GM12873 (cell line): ENCODE measurements around the gene BET1.

ENCODE experiments used
- TF ChIP-seq, protein P1 (sequence below): IDR thresholded peaks from 2 replicates; pipeline ENCODE4 v1.5.1; 2012; ENCODE audit warnings: low read depth, mild to moderate bottlenecking, moderate library complexity, low read length, control low read depth; ENCODE audit not compliant: insufficient read depth; ENCODE audit errors: missing control alignments

The BET1 gene

GRCh38 chr7:93957767-93958166, 46.4 kb downstream of the BET1 start:
- TF ChIP-seq, protein P1, sequence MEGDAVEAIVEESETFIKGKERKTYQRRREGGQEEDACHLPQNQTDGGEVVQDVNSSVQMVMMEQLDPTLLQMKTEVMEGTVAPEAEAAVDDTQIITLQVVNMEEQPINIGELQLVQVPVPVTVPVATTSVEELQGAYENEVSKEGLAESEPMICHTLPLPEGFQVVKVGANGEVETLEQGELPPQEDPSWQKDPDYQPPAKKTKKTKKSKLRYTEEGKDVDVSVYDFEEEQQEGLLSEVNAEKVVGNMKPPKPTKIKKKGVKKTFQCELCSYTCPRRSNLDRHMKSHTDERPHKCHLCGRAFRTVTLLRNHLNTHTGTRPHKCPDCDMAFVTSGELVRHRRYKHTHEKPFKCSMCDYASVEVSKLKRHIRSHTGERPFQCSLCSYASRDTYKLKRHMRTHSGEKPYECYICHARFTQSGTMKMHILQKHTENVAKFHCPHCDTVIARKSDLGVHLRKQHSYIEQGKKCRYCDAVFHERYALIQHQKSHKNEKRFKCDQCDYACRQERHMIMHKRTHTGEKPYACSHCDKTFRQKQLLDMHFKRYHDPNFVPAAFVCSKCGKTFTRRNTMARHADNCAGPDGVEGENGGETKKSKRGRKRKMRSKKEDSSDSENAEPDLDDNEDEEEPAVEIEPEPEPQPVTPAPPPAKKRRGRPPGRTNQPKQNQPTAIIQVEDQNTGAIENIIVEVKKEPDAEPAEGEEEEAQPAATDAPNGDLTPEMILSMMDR: no peak

DNA sequence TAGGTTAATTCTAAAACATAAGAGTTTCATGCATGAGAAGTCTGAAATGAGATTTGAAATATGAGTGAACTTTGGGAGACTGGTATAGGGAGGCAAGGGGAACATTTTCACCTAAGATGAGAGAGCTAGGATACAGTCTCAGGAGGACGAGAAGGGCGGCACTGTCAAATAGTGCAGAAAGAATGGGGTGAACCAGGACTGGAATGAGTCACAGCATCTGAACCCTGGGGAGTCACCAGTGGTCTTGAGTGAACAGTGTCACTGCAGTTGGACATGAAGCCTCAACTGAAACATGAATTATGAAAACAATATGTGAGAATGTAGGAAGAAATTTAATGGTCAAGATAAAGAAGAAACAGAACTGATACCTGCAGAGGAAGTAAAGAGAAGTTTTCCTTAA, 48.9 kb downstream of the BET1 start:
- TF ChIP-seq, protein P1: no peak

DNA sequence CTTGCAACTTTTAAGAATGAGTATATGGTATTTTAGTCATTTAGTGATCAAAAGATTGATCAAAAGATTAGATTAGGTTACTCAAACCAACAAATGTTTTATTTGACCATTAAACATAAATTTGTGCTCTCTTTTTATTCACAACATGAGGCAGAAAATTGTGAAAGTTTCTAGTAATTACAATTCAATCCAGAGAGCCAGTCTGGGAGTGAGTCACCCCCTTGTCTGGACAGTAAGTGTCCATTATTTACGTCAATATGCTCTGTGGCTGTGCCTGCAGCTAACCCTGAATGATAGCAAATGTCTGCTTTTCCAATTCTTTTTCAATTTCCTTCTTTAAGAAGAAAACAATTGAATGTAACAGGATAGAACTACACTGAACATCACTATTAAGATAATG, 54.7 kb downstream of the BET1 start:
- TF ChIP-seq, protein P1: no peak

DNA sequence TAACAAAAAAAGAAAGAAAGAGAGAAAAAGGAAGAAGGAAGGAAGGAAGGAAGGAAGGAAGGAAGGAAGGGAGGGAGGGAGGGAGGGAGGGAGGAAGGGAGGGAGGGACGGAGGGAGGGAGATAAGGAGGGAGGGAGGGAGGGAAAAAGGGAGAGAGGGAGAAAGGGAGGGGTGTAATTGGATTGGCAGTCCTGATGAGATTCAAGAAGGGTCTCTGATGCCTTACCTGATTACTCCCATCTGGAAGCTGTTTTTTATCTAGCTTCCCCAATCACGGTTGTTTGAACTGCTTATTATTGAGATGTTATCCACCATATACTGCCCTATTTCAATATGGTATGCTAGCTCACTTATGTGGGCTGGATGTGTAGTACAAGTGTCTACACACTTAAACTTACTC, 55.3 kb downstream of the BET1 start:
- TF ChIP-seq, protein P1: no peak

DNA sequence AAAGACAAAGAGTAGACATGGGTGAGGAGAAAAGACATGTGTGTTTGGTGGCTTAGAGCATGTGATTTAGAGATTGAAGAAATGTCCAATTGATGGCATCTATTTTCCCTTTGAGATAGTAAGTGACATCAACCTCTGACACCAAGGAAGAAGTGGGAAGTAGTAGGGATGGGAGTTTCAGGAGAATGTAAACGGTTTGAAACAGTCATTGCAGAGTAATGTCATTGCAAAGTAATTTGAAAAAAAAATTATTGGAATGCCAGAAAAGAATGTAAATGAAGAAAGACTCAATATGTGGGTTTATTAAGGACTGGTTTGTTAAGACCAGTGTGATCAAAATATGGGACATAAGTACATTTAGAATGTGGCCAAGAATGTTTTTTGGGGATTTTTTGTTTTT, 56.0 kb downstream of the BET1 start:
- TF ChIP-seq, protein P1: no peak

DNA sequence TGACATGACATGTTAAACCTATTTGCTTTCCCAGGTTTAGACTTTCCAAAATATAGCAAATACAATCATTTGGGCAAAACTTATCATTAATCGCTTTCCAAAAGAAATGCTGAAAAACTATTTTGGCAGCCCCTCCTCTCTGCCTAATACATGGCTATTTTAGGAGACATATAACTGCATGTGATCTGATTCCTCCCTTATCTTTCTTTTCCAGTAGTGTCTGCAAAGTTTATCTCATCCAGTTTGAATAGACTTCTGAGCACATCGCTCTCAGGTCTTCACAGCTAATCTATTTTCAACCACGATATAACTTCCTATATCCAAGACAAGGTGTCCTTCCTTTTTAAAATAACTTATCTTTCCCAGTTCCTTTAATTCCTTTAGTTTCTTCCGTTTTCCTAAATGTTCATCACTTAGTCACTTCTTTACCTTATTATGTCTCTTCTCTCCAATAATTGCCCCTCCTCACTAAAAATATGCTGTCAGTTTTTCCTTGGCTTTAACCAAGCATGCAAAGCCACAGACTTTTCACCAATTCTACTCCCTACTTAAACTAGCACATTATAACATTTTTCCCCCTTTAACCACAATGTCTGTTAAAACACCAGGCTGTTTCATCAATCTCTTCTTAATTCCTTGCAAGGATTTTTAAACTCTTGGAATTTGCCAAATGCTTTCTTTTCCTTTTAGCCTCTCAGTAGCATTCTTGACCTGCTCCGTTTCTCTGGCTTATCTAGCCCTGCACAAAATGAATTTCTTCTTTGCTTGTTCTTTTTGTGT, 58.2 kb downstream of the BET1 start:
- TF ChIP-seq, protein P1: no peak

DNA sequence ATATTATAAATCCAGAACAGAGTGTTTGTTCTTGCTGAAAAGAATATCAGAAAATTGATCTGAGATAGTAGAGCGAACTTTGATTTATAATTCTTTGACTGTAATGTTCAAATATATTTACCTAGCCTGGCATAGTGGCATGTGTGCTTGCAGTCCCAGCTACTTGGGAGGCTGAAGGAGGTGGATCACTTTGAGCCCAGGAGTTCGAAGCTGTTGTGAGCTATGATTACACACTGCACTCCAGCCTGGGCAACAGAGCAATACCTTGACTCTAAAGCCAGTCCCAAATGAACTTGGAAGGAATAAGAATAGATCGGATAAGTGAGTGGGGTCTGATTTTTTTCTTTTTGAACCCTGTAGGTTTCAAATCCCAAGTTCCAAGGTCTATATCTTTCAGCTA, 59.1 kb downstream of the BET1 start:
- TF ChIP-seq, protein P1: no peak
